ENCODE results near the gene CEP63. TPM values are rescaled to one million over a fixed set of nuclear protein-coding genes. Genes with fewer than 3 reads are reported as not detected.

CEP63 gene
- total RNA-seq, 1 donor from 2014 or later = 20.1 TPM

- H3K4me1 Mint-ChIP-seq (ENCODE audit: low read depth) = no peaks in the 10 kb centered on the region
- DNase-seq (ENCODE audit: low spot score) = no peak
- intact Hi-C loops (cut with micrococcal nuclease) = no loop called here
- no peaks in the 10 kb centered on the region for H3K27me3 Mint-ChIP-seq (ENCODE audit: low read depth)
- H3K9me3 Mint-ChIP-seq = no peaks in the 10 kb centered on the region
- H3K27ac Mint-ChIP-seq = no peak overlapping the region
- no peaks in the 10 kb centered on the region for H3K36me3 Mint-ChIP-seq (ENCODE audit: low read depth)
- H3K4me3 Mint-ChIP-seq (ENCODE audit: low read depth) = no peak overlapping the region
Measured at GRCh38 chr3:134621854-134622253, 136.0 kb downstream of the CEP63 start.

GRCh38 chr3:134622806-134623365 is 137.0 kb downstream of the CEP63 start:
- H3K4me1 Mint-ChIP-seq (ENCODE audit: low read depth) = no peaks in the 10 kb centered on the region
- no peak overlapping the region for H3K4me3 Mint-ChIP-seq (ENCODE audit: low read depth)
- no peaks in the 10 kb centered on the region for H3K36me3 Mint-ChIP-seq (ENCODE audit: low read depth)
- no peak overlapping the region for H3K27ac Mint-ChIP-seq
- intact Hi-C loops (cut with micrococcal nuclease) = no loop called here
- H3K27me3 Mint-ChIP-seq (ENCODE audit: low read depth) = no peaks in the 10 kb centered on the region
- no peaks in the 10 kb centered on the region for H3K9me3 Mint-ChIP-seq
- DNase-seq (ENCODE audit: low spot score) = no peak

- Mint-ChIP-seq H3K4me1 (ENCODE audit: low read depth) (no peaks in the 10 kb centered on the region), H3K27me3 (ENCODE audit: low read depth) (no peaks in the 10 kb centered on the region), H3K36me3 (ENCODE audit: low read depth) (no peaks in the 10 kb centered on the region), H3K9me3 (no peaks in the 10 kb centered on the region), H3K27ac (no peak overlapping the region), H3K4me3 (ENCODE audit: low read depth) (no peak overlapping the region)
- intact Hi-C loops (cut with micrococcal nuclease) = no loop called here
- DNase-seq (ENCODE audit: low spot score) = no peak
Measured at GRCh38 chr3:134623615-134624245, 137.9 kb downstream of the CEP63 start.

Other genes starting within 250 kb of the CEP63 start
- 15.8 and 18.4 TPM in 2 replicates for gene RYK, start 235.2 kb upstream of the CEP63 start, total RNA-seq
- not detected in 2 replicates for gene AMOTL2, start 111.6 kb upstream of the CEP63 start, total RNA-seq
- 27.3 and 27.4 TPM in 2 replicates for gene ANAPC13, start 72 bp upstream of the CEP63 start, total RNA-seq
- gene KY, start 165.0 kb downstream of the CEP63 start, total RNA-seq = not detected in 2 replicates

Data from activated T-helper 2 cell treated with anti-CD3 and anti-CD28 coated beads, Interferon-gamma antibody, Interleukin-2, Interleukin-4, amounts not matched to agents 10 μg/mL and 5 μg/mL and 100 μg/mL, durations not matched to agents 14 hours and 24 hours and 36 hours (primary cell).